Endometrial microvascular endothelial cells (primary cell): ENCODE data around the gene NELL2. TPM values are rescaled to one million over a fixed set of nuclear protein-coding genes. Genes with fewer than 3 reads are reported as not detected.
"Not testable (repeated sequence)": the region's sequence is repeated elsewhere in the genome, so short reads cannot be mapped to it uniquely, and the experiment has no call there.

ENCODE experiments used
- in situ Hi-C: cut with HindIII; loops from 2 replicates; pipeline ENCODE4 v1.10.0; 2017; ENCODE audit warnings: low sequenced_read_pairs, low pct_unique_long_range_greater_than_20kb; ENCODE audit errors: inconsistent ontology term
- total RNA-seq: library from RNA; depleted of rRNA; stranded (reverse); fragments of >200 nt; gene quantifications from one replicate; pipeline ENCODE4 v1.2.3, GENCODE V29; 2015; ENCODE audit errors: inconsistent ontology term

NELL2 gene
- total RNA-seq, 1 donor from 2014 or later: 16.3 TPM

DNA sequence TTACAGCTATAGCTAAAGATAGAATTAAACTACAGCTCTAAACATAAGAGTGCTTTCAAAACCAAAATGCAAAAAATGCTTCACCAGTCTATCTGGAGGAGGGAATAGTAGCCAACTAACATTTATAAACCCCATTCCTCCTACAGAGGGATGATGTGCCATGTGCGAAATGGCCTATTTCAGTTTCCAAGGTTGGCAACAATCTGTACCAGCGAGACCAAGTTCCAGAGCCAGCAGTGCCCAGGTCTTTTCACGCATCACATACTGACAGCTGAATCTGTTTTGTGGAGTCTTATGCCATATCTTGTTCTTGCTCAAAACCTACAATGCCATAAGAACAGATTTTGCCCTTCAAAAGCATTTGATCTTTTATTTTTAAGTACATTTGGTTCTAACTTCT, 24.5 kb downstream of the NELL2 start:
- in situ Hi-C loops: no loop called here

DNA sequence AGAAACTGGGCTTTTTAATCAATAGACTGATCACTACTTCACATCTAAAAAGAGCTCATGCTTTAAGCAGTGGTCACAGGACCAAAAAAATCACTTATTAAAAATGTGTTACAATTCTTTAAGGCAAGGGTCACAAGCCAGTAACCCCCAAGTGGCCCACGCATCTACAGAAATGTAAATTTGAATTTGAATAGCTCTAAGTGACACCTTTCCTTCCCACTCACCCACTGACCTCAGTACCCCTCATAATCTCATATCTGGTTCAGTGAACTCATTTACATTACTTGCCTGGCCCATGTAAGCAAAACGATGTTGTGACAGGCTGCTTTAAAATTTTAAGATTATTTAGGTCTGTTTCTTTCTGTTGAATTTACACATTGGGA, 27.4 kb downstream of the NELL2 start:
- in situ Hi-C loops: no loop called here

DNA sequence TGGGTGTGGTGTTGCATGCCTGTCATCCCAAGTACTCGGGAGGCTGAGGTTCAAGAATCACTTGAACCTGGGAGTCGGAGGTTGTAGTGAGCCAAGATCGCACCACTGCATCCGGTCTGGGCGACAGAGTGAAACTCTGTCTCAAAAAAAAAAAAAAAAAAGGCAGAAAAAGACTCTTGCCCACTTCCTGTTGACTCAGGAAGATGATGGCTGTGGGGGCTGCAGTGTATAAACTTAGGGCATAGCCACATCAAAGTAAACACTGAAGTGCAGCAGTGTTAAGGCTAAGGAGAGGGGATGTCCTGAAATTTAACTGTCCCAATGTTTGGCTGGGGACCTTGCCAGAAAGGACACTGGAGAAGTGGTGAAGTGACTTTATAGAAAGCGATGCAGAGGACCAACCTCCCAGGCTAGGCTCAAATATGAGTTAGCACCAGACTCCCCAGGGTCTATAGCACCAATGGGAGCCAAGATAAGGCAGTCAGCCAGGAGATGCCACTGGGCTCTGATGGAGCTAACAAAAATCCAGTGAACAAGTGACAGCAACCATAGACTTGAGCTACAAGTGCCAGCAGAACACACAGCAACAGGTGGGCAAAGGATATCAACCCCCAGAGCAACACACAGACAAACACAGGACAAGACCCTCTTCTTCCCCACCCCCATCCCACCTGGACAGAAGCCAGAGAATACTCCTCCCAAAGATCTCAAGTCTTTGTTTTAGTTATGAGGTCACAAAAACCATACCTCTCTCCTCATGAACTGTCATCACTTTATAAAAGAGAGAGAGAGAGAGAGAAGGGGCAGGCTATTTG, 28.0 kb downstream of the NELL2 start:
- in situ Hi-C loops: no loop called here

DNA sequence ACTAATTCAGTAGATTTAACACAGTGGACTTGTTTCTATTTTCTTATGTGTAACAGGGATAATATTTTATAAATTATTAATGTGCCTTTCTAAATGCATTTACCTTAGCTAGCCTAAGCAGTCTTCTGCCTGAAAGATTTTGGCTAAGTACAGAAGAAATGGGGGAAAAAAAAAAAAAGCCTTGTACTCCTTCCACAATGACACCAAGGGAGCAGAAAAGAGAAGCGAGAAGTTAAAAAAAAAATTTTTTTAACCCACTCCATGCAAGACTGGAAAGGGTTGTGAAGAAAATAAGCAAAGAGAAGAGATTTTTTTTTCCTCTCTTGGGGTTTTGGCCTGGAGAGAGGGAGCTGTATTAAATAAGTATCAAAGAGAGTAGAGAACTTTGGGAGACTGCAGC, 28.7 kb downstream of the NELL2 start:
- in situ Hi-C loops: no loop called here

DNA sequence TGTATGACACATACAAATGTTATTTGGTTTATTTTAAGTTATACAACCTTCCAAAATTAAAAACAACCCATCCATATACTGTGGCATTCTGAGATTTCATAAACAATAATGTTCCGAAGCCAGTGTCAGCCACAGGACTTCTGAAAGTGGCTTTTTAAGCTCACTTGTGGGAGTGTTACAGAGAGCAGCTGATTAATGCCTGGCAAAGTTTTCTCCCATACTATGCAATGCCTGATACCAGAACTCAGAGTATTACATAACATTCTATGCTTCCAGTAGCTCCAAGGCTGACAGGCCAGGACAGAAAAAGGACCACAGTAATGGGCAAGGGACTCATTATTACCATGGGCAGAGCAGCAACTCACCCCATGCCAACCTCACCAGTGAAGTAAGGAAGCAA, 29.3 kb downstream of the NELL2 start:
- in situ Hi-C loops: no loop called here

DNA sequence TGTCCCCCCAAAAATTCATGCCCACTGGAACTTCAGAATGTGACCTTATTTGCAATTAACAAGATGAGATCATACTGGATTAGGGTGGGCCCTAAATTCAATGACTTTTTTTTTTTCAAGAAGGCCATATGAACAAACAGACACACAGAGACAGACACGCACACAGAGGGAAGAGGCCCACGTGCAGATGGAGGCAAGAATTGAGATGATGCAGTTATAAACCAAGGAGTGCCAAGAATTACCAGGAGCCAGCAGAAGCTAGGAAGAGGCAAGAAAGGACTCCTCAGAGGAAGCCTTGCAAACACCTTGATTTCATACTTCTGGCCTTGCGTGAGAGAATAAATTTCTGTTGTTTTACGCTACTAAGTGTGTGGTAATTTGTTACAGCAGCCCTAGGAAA, 33.4 kb downstream of the NELL2 start:
- in situ Hi-C loops: no loop called here

DNA sequence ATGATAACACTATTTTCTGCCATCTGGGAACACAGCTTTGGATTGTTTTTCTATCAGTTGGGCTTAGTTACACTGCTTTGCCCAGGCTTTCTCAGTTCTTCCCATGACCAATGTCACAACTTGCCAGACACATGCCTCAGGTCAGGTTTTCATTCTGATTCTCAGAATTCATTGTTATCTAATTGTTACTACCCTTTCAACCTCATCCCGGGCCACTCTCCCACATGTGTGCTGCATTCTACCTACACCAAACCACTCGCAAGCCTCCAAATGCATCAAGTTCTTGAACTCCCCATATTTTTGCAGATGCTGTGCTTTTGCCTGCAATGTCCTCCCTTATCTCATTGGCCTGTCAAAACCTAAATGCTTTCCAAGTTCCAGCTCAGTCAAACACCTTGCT, 36.3 kb downstream of the NELL2 start:
- in situ Hi-C loops: no loop called here

DNA sequence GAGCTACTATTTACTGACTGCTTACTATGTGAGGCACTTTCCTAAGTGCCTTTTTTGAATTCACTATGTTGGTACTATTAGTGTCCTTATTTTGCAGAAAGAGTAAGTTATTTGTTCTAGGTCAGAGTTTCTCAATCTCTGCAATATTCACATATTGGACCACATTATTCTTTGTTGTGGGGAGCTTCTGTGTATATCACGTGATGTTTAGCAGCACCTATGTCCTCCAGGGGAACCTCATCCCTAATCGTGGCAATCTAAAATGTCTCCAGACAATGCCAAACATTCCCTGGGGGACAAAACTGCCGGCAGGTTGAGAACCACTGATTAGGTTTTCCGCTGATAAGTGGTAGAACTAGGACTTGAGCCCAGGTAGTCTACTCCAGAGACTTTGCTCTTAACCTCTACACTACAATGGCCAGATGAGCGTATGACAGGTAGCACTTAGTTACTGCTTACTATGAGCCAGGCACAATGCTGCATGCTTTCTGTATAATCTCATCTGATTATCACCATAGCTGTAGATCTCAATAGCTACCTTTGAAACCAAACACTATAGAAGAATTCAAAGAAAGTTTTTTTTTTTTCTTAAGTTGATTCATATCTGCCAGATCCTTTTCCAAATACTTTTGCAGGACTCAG, 38.9 kb downstream of the NELL2 start:
- in situ Hi-C loops: no loop called here

DNA sequence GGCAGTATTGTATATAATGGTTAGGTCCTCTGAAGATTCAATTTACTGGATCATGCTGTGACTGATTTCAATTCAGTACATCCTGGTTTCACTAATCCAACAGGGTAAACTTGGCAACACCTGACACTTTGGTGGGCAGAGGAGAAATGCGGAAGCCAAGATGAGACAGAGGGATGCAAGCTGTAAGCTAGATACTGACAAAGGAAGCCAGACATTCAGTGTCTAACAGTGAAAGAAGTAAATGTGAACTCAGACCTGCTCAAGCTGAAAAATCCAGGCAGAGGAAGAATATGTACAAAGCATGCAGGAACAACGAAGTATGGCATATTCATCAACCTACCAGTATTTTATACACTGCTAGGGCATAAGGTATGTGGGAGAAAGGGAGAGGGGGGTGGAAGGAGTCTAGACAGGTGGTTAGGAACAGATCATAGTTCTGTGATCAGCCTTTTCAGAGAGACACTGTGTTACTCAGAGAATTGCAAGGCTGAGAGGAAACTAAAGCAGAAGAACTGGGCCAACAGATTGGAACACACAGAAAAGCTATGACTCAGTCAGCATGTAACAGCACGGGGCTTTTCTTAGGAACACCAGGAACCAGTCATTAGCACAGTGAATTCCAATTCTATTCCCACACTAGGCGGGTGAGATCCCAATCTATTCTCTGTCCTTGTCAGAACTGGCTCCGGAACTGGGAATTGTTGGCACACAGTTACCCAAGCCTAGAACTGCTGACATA, 40.3 kb downstream of the NELL2 start:
- in situ Hi-C loops: no loop called here

DNA sequence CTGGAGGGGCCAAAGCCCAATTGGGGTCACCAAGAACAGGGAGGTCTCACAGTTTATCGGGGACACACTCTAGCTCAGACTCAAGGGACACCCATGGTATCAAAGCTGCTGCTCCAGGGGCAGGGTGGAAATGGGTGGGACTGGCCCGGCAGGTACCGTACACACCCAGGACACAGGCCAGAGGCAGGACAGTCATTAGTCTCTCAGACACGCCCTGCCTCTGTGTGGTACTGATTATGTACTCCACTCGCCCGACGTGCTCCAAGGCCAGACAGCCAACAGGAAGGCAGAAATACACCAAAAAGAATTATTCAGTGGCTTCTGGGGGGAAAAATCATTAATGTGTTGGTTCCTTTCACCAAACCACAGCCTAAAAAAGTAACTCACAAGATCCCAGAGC, 41.1 kb downstream of the NELL2 start:
- in situ Hi-C loops: not testable (repeated sequence)

DNA sequence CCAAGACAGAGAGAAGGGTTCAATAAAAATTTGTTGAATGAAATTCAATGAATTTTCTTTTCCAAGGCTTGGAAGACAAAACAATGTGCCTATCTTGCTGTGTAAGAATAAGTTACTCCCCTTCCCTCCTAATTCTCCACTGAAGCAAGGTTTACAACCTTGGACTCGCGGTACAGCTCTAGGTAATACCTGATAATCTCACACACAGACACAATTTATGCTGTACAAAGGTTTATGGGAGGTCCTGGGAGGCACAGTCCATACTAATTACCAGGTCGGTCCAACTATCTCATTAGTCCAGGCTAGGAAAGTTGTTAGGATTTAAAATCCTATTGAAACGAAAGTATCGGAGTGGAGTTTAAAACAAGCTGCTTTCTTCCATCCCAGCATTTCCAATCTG, 42.6 kb downstream of the NELL2 start:
- in situ Hi-C loops: no loop called here

DNA sequence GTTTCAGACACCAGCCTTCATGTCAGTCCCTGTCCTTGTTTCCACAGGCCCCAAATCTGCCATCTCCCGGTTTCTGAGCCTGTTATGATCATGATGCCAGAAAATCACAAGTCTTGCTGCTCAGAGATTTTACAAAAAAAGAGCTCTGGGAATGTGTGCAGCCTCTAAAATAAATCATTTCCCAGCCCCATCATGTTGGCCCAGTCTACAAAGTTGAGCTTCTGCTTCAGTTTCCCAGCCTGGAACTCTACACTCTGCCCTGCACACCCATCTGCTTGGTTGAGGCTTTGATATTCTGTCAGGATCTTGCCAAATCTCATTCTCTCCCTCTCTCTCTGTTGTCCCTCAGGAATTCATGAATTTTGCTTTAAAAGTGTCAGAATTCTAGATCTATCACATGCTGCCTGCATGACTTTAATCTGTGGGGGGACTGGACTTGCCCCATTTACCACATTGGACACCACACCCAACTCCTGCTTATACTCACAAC, 45.5 kb downstream of the NELL2 start:
- in situ Hi-C loops: no loop called here

DNA sequence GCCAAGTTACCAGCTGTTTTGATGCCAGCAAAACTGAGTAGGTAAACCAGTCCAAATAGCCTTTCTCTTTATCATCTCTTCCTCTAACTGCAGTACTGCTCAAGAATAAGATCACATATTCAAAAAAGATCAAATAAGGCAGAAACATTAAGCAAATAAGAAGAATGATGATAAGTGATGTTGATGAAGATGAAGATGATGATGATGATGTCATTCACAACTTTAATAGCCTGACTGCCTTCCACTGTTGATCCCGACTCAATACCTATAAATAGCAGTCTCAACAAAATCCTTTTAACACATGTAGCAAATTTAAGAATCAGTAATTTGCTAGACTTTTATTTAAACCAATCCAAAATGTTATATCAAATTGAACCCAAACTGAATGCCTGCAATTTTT, 47.1 kb downstream of the NELL2 start:
- in situ Hi-C loops: no loop called here

DNA sequence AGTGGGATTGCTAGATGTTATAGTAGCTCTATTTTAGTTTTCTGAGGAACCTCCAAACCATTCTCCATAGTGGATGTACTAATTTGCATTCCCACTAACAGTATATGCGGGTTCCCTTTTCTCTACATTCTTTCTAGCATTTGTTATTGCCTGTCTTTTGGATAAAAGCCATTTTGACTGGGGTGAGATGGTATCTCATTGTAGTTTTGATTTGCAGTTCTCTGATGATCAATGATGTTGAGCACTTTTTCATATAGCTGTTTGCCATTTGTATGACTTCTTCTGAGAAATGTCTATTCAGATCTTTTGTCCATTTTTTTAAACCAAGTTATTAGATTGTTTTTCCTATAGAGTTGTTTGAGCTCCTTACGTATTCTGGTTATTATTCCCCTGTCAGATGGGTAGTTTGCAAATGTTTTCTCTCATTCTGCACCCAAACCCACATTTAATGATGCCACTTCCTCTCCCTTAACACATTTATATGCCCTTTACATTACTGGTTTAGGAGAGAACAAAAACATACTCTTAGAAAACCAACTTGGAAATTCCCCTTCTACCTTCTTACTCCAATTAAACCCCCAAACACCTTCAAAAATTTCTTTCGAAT, 48.2 kb downstream of the NELL2 start:
- in situ Hi-C loops: no loop called here

DNA sequence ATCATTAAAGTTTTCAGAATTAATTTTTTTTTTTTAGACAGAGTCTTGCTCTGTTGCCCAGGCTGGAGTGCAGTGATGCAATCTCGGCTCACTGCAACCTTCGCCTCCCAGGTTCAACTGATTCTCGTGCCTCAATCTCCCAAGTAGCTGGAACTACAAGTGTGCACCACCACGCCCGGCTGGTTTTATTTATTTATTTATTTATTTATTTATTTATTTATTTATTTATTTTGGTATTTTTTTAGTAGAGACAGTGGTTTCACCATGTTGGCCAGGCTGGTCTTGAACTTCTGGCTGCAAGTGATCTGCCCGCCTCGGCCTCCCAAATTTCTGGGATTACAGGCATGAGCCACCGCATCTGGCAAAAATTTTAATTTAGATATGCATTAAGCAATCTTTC, 54.4 kb downstream of the NELL2 start:
- in situ Hi-C loops: not testable (repeated sequence)

DNA sequence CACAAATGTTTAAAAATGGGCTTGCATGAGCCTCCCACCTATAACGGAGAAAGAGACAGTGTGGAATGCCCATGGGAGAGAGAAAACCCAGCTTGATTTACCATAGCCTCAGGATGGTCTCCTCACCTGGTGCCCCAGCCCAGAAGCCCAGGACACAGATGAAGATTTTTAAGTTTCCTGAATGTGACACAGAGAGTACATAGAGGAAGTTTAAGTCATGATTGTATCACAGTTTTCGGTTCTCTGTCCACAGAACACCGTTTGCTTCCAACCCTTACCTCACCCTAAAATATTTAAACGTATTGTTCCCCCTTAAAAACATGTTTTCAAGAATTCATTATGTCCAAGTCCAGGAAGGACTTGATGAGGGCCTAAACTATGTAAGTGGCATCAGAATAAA, 56.2 kb downstream of the NELL2 start:
- in situ Hi-C loops: no loop called here

DNA sequence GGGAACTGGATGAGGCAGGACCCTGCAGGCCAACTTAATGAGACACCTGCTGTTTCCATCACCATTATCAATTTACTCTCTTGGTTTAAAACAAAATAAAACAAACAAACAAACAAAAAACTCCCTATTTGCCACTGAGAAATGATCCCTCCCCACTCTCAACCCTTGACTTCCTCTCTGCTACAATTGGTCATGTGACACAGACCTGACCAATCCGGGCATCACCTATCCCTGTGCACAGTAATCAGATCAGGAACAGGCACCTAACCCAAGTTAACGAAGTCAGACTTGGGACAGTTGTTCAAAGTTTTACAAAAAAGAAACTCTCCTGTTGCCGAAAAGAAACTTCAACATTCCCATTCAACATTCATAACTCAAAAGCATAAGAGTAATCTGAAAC, 58.4 kb downstream of the NELL2 start:
- in situ Hi-C loops: no loop called here

DNA sequence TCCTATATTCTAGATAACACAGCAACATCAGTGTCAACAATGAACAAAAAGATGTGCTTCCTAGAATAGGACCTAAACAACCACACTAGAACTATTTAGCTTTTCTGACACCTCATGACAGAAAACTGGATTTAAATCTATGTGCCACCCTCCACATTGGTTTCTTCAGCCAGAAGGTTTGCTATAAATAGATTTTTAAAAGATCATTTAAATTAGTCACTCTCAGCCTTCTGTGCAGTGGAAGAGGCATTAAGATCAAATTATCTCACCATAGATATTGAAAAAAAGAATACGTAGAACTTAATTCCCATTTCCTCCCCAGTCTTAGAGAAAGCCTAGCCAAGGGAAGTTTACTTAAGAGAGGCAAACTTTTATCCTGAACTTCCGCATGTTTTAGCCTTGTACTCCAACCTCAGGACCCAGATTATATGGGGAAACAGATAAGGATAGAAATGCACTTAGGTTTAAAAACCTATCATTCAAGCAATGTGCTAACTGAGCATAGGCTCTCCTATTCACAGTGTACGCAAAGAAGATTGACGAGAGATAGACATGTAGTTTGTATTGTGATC, 59.6 kb downstream of the NELL2 start:
- in situ Hi-C loops: no loop called here

DNA sequence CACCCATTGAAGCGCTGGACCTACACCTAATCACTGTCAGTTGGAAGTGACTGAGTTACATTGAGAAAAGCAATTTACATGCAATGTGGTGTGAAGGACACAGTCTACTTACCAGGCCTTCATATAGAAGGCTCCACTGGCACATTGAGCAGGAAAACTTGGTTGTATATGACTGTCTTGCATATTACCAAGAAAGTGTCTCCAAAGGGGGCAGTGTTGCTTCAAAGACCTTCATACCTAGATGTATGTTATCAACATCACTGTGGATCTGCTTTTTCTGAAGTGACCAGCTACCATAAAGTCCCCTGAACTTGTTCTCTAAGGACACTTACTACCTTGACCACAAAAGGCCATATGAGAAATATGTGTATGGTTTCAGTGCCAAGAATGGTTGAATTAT, 64.1 kb downstream of the NELL2 start:
- in situ Hi-C loops: no loop called here
